ENCODE results near the gene FIGNL2.
"Not testable (repeated sequence)": the region's sequence is repeated elsewhere in the genome, so short reads cannot be mapped to it uniquely, and the experiment has no call there.

DNA sequence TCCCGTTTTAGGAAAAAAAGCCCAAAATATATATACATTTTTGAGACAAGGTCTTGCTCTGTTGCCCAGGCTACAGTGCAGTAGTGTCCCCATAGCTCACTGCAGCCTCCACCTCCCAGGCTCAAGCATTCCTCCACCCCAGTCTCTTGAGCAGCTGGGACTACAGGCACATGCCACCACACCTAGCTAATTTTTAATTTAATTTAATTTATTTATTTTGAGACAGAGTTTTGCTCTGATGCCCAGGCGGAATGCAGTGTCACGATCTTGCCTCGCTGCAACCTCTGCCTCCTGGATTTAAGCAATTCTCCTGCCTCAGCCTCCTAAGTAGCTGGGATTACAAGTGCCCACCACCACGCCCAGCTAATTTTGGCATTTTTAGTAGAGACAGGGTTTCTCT, 16.7 kb downstream of the FIGNL2 start:
- TF ChIP-seq CTCF (IDR thresholded peaks at IDR 0.05 in 2 of 3, conservative IDR thresholded peaks at IDR 0.05 in 1 of 3; ENCODE audit: borderline replicate concordance in 1 of 3, insufficient read depth in 1 of 3, low read depth in 2 of 3, low read length in 2 of 3); YY1 (IDR thresholded peaks at IDR 0.05; ENCODE audit: extremely low read depth, insufficient replicate concordance, low read depth, low read length); ZFX (IDR thresholded peaks at IDR 0.05); REST (IDR thresholded peaks at IDR 0.05; ENCODE audit: low read depth); POLR2A (IDR thresholded peaks at IDR 0.05; ENCODE audit: borderline replicate concordance, extremely low read depth, insufficient read depth, insufficient read length); SP1 (IDR thresholded peaks at IDR 0.05; ENCODE audit: low read depth); RAD21 (IDR thresholded peaks at IDR 0.05; ENCODE audit: low read depth); EZH2 (IDR thresholded peaks at IDR 0.05); CEBPB (IDR thresholded peaks at IDR 0.05; ENCODE audit: low read depth); TCF7L2 (IDR thresholded peaks at IDR 0.05; ENCODE audit: borderline replicate concordance, extremely low read depth, insufficient read depth, insufficient read length); JUND (IDR thresholded peaks at IDR 0.05); POLR2AphosphoS5 (IDR thresholded peaks at IDR 0.05; ENCODE audit: low read depth, low read length): not testable (repeated sequence)
